HG02678 (cell line): ENCODE measurements around the gene GMPPA.

Experiments used
- ATAC-seq: cut with Tn5 transposase; IDR thresholded peaks from one replicate; pipeline ENCODE4 v1.9.1; 2021; ENCODE audit warnings: mild to moderate bottlenecking, moderate library complexity; ENCODE audit not compliant: unreplicated experiment

GMPPA gene

DNA sequence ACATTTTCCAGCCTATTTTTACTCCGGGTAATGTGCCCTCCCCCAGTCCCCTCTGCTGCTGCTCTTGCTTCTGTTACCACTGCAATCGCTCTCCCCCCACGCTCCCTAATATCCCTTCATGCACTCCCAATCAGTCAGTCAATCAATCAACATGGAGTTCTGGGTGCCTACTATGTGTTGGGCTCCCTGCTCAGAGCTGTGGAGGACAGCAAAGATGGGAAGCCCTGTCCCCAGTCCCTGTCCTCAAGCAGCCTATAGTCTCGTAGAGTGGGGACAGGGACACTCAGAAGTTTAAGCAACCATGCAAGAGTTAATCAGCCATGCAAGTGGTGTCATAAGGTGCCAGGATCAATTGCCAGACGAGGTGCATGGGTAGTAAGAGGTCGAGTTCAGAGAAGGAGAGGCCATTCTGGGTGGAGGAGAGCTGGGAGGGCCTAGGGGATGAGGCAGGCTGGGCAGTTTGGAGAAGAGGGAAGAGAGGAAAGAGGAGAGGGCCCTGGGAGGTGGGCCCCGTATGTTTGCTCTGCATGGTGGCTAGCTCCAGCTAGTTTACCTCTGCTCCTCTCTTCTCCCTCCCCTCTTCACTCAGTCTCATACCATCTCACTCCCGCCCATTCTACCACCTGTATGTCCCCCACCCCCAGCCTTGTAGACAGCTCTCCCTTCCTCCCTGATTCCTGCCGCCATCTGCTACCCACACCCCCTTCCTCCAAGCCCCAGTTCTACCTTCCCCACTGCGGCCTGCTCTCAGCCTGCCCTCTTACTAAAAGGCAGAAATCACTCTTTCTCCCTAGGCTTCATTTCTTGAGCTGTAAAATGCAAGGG lies 19.5 kb downstream of the GMPPA start:
- no peak for ATAC-seq

- ATAC-seq = no peak
Observed at GRCh38 chr2:219519526-219519916, 20.8 kb downstream of the GMPPA start.

GRCh38 chr2:219520079-219520478 lies 21.4 kb downstream of the GMPPA start:
- ATAC-seq = no peak

DNA sequence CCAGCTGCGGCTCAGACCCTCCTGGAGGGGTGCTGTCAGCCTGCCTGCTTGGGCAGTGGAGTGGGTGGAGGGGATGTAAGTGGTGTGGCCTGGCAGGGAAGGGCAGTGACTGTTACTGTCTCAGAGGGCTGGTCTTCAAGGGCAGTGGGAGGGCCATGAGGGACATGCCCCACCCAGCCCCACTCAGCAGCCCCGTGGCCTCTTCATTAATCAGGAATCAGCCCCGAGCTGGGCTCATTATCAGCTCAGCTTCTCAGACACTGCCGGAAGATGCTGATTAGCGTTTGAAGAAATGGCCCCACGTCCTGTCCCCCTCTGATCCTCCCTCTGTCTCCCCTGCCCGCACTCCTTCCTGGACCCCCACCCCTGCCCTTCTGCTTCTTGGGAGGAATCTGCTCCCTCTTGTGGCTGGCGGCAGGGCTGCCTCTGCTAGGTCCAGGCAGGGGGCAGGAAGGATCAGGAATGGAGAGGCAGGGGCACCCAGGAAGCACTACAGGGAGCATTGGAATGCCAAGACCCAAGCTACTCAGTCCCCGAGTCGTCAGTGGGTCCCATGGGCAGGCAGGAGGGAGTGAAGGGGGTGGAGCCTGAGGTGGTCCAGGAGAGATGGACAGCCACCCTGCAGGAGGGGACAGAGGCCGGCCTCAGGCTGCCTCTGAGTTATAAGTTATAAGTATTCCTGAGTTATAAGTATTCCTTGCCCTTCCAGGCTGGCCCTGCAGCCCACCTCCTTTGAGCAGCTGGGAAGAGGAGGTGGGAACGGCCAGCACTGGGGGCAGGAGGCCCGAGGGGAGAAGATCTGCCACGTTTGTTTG lies 22.6 kb downstream of the GMPPA start:
- ATAC-seq = no peak

GRCh38 chr2:219522111-219523030 lies 23.7 kb downstream of the GMPPA start:
- ATAC-seq = no peak

DNA sequence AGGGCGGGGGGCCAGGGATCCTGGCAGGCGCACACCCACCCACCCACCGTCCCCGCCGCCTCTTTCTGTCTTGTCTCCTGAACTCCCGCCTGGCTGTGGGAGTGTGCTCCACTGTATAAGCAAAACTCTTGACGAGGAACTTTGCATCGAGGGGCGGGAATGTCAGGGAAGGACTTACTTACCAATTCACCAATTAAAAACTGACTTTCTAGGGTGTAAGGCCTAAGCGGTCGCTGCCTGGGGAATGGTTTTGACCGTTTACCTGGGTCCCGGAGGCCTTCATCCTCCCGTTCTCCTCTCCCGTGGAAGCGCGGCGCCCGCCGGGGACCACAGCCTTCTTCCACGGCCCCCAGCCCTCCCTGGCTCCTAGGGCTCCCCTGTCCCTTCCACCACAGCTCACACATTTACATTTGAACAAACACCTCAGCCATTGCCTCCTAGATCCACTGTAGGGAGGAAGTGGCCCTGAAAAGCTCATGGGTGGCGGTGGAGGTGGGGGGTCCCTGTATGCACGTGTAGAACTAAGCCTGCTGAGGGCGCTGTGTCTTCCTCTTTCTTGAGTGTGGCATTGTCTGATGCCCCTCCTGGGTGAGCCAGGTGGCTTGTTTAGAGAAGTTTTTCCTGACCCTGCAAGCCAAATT lies 24.5 kb downstream of the GMPPA start:
- no peak for ATAC-seq

DNA sequence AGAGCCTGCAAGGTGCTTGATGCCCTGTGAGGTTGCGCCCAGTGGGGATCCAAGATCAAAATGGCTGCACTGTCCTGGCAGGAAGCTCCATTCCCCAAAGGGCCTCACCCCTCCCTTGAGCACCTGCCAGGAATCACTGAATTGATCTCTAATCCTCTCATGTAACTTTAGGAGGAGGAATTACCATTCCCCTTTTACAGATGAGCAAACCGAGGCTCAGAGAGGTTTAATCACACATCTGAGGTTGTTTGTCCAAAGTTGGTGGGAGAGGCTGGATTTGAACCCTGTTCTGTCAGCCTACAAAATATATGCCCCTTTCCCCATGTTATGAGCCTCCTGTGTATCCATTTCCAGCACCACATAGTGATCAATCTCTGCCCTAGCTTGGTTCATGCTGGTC lies 26.1 kb downstream of the GMPPA start:
- ATAC-seq = no peak

GRCh38 chr2:219525533-219526232 lies 27.0 kb downstream of the GMPPA start:
- no peak for ATAC-seq

GRCh38 chr2:219526320-219527075 lies 27.8 kb downstream of the GMPPA start:
- no peak for ATAC-seq

GRCh38 chr2:219527076-219527394 lies 28.3 kb downstream of the GMPPA start:
- ATAC-seq = no peak

DNA sequence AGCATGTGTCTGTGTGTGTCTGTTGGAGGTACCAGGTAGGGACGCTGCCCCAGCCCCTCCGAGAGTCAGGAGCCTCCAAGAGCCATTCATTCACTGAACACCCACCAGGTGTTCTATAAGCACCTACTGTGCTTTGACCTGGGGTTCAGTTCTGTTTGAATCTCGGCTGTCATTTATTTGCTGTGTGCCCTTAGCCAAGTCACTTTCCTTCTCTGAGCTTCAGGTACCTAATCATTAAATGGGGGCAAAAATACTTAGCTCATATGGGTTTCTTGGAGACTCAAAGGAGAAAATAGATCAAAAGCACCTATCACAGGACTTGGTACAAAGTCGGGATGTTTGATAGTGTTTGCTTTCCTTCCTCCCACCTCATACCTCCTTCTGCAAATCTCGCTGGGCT lies 28.8 kb downstream of the GMPPA start:
- ATAC-seq = no peak

DNA sequence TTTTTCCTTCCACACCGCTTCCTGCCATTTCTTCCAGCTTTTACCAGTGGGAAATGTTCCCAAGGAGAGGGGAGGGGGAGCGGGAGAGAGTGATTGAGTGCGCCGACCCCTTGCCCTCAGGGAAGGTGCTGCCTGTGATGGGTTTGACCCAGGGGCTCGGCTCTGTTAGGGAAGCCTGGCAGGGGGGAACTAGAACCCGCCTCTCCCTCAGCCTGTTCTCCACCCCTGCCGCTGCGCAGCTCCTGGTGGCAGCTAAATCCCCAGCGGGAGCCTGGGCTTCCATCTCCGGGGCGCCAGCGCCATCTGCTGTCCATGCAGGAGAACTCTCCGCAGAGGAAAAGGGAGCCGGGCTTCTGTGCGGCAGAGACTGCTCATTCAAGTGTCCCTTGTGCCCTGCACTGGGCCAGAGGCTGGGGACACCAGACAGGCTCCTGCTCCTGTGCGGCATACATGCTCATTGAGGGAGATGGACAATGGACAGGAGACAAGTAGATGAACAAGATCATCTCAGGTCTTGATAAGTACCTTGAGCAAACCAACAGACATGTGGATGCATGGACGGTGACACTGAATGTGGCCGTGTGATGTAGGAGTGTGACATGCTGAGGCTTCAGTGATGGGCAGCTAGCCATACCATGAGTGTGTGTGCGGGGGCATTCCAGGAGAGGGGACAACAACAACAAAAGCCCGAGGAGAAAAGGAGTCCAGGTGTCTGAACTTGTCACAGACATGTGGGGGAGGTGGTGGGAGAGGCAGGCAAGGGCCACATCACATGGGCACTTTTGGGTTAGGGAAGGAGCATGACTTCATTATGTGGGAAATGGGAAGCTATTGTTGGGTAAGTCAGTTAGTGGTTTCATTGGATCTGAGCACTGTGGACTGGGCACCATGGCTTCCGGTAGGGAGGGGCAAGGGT lies 31.6 kb downstream of the GMPPA start:
- ATAC-seq = peak; percentile 88

DNA sequence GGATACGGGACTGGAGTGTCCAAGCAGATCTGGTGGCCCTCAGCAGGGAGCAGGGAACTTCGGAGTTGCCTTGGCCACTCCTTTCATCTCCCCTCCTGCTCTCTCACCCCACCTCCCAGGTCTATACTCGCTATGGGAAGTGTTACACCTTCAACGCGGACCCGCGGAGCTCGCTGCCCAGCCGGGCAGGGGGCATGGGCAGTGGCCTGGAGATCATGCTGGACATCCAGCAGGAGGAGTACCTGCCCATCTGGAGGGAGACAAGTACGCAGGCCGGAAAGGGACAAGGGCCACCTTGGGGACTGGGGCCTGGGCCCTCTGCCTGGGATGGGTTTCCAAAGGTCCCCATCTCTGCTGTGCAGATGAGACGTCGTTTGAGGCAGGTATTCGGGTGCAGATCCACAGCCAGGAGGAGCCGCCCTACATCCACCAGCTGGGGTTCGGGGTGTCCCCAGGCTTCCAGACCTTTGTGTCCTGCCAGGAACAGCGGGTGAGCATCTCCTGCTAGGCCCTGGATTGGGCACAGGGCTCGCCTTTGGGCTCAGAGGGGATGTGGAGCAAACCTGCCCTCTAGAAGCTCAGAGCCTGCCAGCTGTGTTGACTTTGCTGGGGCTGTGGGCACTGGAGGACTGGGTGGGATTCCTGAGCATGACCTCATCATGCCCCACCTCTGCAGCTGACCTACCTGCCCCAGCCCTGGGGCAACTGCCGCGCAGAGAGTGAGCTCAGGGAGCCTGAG lies 33.1 kb downstream of the GMPPA start:
- ATAC-seq = no peak

GRCh38 chr2:219532378-219532649 lies 33.6 kb downstream of the GMPPA start:
- ATAC-seq = no peak

DNA sequence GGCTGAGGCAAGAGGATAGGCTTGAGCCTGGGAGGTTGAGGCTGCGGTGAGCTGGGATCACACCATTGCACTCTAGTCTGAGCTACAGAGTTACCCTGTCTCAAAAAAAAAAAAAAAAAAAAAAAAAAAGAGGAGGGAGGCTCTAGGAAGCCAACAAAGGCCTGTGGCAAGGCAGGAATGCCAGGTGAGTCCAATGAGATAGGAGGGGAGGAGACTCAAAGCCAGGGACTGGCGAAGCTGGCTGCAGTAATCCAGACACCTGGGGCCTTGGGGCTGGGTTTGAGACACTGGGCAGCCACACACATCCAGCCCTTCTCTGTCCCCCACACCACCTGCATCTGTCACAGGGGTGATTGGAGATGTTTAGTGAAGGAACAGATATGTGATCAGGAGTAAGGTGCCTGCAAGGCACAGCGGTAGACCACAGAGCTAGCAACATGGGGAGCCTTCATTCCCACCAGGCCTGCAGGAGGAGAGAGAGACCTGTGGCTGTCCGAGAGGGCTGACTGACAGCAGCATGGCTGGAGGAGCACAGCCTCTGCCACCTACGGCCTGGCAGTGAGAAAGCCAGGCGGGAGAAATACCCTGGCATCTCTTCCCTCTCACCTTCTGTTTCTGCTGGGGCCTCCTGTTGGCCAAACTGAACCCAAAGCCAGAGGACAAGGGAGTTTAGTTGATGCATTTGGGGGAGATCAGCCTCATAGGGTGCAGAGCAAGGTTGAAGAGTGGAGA lies 35.4 kb downstream of the GMPPA start:
- no peak for ATAC-seq

- ATAC-seq = no peak
Observed at GRCh38 chr2:219536425-219536824, 37.7 kb downstream of the GMPPA start.

GRCh38 chr2:219536967-219537366 lies 38.3 kb downstream of the GMPPA start:
- ATAC-seq = no peak
